ENCODE data around the gene TAF1A. TPM values are rescaled to one million over a fixed set of nuclear protein-coding genes. Genes with fewer than 3 reads are reported as not detected.

Gene TAF1A
- total RNA-seq, 3 donors from 2014 or later (not counting 1 experiment from before 2014, with no cell fraction given) = 5.2 to 10.4 (median 7.1) TPM

- 20% methylated on average over 7 of the region's 7 CpGs for WGBS (ENCODE audit: insufficient coverage)
Measured at GRCh38 chr1:222546548-222547259, 43.0 kb downstream of the TAF1A start.

GRCh38 chr1:222546091-222546490 lies 43.6 kb downstream of the TAF1A start:
- H3K36me3 ChIP-seq (ENCODE audit: control insufficient read depth, insufficient read depth, low read length) = no peaks in the 10 kb centered on the region
- H3K4me3 Mint-ChIP-seq = no peak overlapping the region
- no peak overlapping the region for H3K4me3 ChIP-seq (ENCODE audit: low read length)
- no peaks in the 10 kb centered on the region for H3K27me3 ChIP-seq (ENCODE audit: control insufficient read depth, insufficient read depth, low read length)
- no peak for ATAC-seq
- TF ChIP-seq CTCF (IDR thresholded peaks at IDR 0.05) = no peak
- no peak overlapping the region for H3K27ac Mint-ChIP-seq
- no peak overlapping the region for H3K27ac ChIP-seq (ENCODE audit: low read length)
- no peak for DNase-seq
- H3K9me3 ChIP-seq (ENCODE audit: control insufficient read depth, insufficient read depth, low read length) = no peaks in the 10 kb centered on the region
- H3K9me3 Mint-ChIP-seq = no peaks in the 10 kb centered on the region
- H3K4me1 ChIP-seq (ENCODE audit: control insufficient read depth, insufficient read depth, low read length) = no peaks in the 10 kb centered on the region
- no peaks in the 10 kb centered on the region for H3K4me1 Mint-ChIP-seq
- no peaks in the 10 kb centered on the region for H3K36me3 Mint-ChIP-seq
- peaks cover 19% of the 10 kb centered on the region in 2 donors for H3K27me3 Mint-ChIP-seq (ENCODE audit: low read depth in 2 of 2)
- WGBS (ENCODE audit: insufficient coverage) = 84% methylated on average over 5 of the region's 7 CpGs
- intact Hi-C loops (cut with micrococcal nuclease) = no loop called here

More at GRCh38 chr1:222546548-222547259, 43.0 kb downstream of the TAF1A start:
- DNase-seq = no peak
- TF ChIP-seq CTCF (IDR thresholded peaks at IDR 0.05) = no peak
- Histone ChIP-seq H3K4me3 (ENCODE audit: low read length) (no peak overlapping the region), H3K4me1 (ENCODE audit: control insufficient read depth, insufficient read depth, low read length) (no peaks in the 10 kb centered on the region), H3K27ac (ENCODE audit: low read length) (no peak overlapping the region), H3K9me3 (ENCODE audit: control insufficient read depth, insufficient read depth, low read length) (no peaks in the 10 kb centered on the region), H3K36me3 (ENCODE audit: control insufficient read depth, insufficient read depth, low read length) (no peaks in the 10 kb centered on the region), H3K27me3 (ENCODE audit: control insufficient read depth, insufficient read depth, low read length) (no peaks in the 10 kb centered on the region)
- Mint-ChIP-seq H3K9me3 (no peaks in the 10 kb centered on the region), H3K27me3 (ENCODE audit: low read depth in 2 of 2) (peaks cover 19% of the 10 kb centered on the region in 2 donors), H3K36me3 (no peaks in the 10 kb centered on the region), H3K4me1 (no peaks in the 10 kb centered on the region), H3K27ac (no peak overlapping the region), H3K4me3 (no peak overlapping the region)
- no peak for ATAC-seq
- intact Hi-C loops (cut with micrococcal nuclease) = no loop called here

GRCh38 chr1:222543817-222544216 lies 45.9 kb downstream of the TAF1A start:
- Histone ChIP-seq H3K27ac (ENCODE audit: low read length) (no peak overlapping the region), H3K4me3 (ENCODE audit: low read length) (no peak overlapping the region), H3K4me1 (ENCODE audit: control insufficient read depth, insufficient read depth, low read length) (no peaks in the 10 kb centered on the region), H3K27me3 (ENCODE audit: control insufficient read depth, insufficient read depth, low read length) (no peaks in the 10 kb centered on the region), H3K36me3 (ENCODE audit: control insufficient read depth, insufficient read depth, low read length) (no peaks in the 10 kb centered on the region), H3K9me3 (ENCODE audit: control insufficient read depth, insufficient read depth, low read length) (no peaks in the 10 kb centered on the region)
- no peak for DNase-seq
- H3K4me1 Mint-ChIP-seq = no peaks in the 10 kb centered on the region
- intact Hi-C loops (cut with micrococcal nuclease) = no loop called here
- H3K27me3 Mint-ChIP-seq (ENCODE audit: low read depth in 2 of 2) = peaks cover 19 to 22% of the 10 kb centered on the region in 2 donors
- H3K9me3 Mint-ChIP-seq = no peaks in the 10 kb centered on the region
- 88% methylated on average over 21 of the region's 21 CpGs for WGBS (ENCODE audit: insufficient coverage)
- H3K4me3 Mint-ChIP-seq = no peak overlapping the region
- H3K36me3 Mint-ChIP-seq = no peaks in the 10 kb centered on the region
- no peak for TF ChIP-seq CTCF (IDR thresholded peaks at IDR 0.05)
- no peak for ATAC-seq
- H3K27ac Mint-ChIP-seq = no peak overlapping the region

- DNase-seq (no peak), ATAC-seq (no peak)
- H3K36me3 Mint-ChIP-seq = no peaks in the 10 kb centered on the region
- peaks cover 10 to 12% of the 10 kb centered on the region in 2 donors for H3K27me3 Mint-ChIP-seq (ENCODE audit: low read depth in 2 of 2)
- H3K27me3 ChIP-seq (ENCODE audit: control insufficient read depth, insufficient read depth, low read length) = no peaks in the 10 kb centered on the region
- H3K9me3 ChIP-seq (ENCODE audit: control insufficient read depth, insufficient read depth, low read length) = no peaks in the 10 kb centered on the region
- WGBS (ENCODE audit: insufficient coverage) = 56% methylated on average over 2 of the region's 2 CpGs
- intact Hi-C loops (cut with micrococcal nuclease) = no loop called here
- no peak overlapping the region for H3K4me3 ChIP-seq (ENCODE audit: low read length)
- H3K27ac ChIP-seq (ENCODE audit: low read length) = no peak overlapping the region
- no peak overlapping the region for H3K27ac Mint-ChIP-seq
- no peaks in the 10 kb centered on the region for H3K4me1 Mint-ChIP-seq
- no peaks in the 10 kb centered on the region for H3K36me3 ChIP-seq (ENCODE audit: control insufficient read depth, insufficient read depth, low read length)
- H3K4me1 ChIP-seq (ENCODE audit: control insufficient read depth, insufficient read depth, low read length) = no peaks in the 10 kb centered on the region
- H3K4me3 Mint-ChIP-seq = no peak overlapping the region
- no peaks in the 10 kb centered on the region for H3K9me3 Mint-ChIP-seq
- TF ChIP-seq CTCF (IDR thresholded peaks at IDR 0.05) = no peak
Measured at GRCh38 chr1:222540598-222540995, 49.1 kb downstream of the TAF1A start.
